Right renal pelvis (tissue), 4 donors: ENCODE data around the gene PSMD4. TPM values are rescaled to one million over a fixed set of nuclear protein-coding genes. Genes with fewer than 3 reads are reported as not detected.
A peak's percentile ranks its signal among the peaks of the same experiment; 100 is the strongest.
"Not testable (repeated sequence)": the region's sequence is repeated elsewhere in the genome, so short reads cannot be mapped to it uniquely, and the experiment has no call there.

ENCODE experiments used
- DNase-seq, 4 donors: peaks; one replicate each; pipeline ENCODE4 v3.0.0-alpha.2; 2013; ENCODE audit warnings: low read depth in 4 of 4, low spot score in 3 of 4, missing footprints in 1 of 4
- polyA plus RNA-seq, 4 donors: library from polyadenylated mRNA; unstranded; fragments of 120-200 nt; gene quantifications; one replicate each; pipeline ENCODE4 v1.2.1, GENCODE V29; 2013; ENCODE audit not compliant: insufficient read length in 4 of 4

PSMD4 gene
- polyA plus RNA-seq, 4 donors: 135 to 165 (median 140) TPM

GRCh38 chr1:151267760-151268159 is 13.2 kb downstream of the PSMD4 start:
- DNase-seq: no peak

- DNase-seq: no peak
Measured at GRCh38 chr1:151273924-151274466, 19.5 kb downstream of the PSMD4 start.

GRCh38 chr1:151275341-151275740 is 20.8 kb downstream of the PSMD4 start:
- not testable (repeated sequence) for DNase-seq

- no peak for DNase-seq
Measured at GRCh38 chr1:151277249-151277648, 22.7 kb downstream of the PSMD4 start.

- DNase-seq: peak; percentile 91 to 98 (median 96)
Measured at GRCh38 chr1:151281225-151281968, 26.9 kb downstream of the PSMD4 start.

- peak; percentile 98 to 100 (median 100) for DNase-seq
Measured at GRCh38 chr1:151281969-151282882, 27.7 kb downstream of the PSMD4 start, which contains the start of gene ZNF687. Gene ZNF687, plus strand, starts transcription at chr1:151282299. Its CDS starts 3,993 bp downstream, at chr1:151286292.

- peak in 2 of 4 donors; percentile 18 to 20 for DNase-seq
Measured at GRCh38 chr1:151282883-151283725, 28.6 kb downstream of the PSMD4 start.

GRCh38 chr1:151284013-151284577 is 29.6 kb downstream of the PSMD4 start:
- no peak for DNase-seq

GRCh38 chr1:151286619-151287340 is 32.2 kb downstream of the PSMD4 start:
- no peak for DNase-seq

GRCh38 chr1:151287341-151287699 is 32.8 kb downstream of the PSMD4 start:
- no peak for DNase-seq

GRCh38 chr1:151287767-151288500 is 33.4 kb downstream of the PSMD4 start:
- no peak for DNase-seq

- DNase-seq: no peak
Measured at GRCh38 chr1:151288502-151288901, 34.0 kb downstream of the PSMD4 start.

- DNase-seq: no peak
Measured at GRCh38 chr1:151289080-151289935, 34.8 kb downstream of the PSMD4 start.

GRCh38 chr1:151289991-151290708 is 35.6 kb downstream of the PSMD4 start:
- no peak for DNase-seq

GRCh38 chr1:151290709-151291303 is 36.3 kb downstream of the PSMD4 start:
- DNase-seq: no peak

GRCh38 chr1:151292207-151293030 is 37.9 kb downstream of the PSMD4 start:
- DNase-seq: no peak
